ENCODE data around the gene ADAMTS18. TPM values are rescaled to one million over a fixed set of nuclear protein-coding genes. Genes with fewer than 3 reads are reported as not detected.

Gene ADAMTS18, protein sequence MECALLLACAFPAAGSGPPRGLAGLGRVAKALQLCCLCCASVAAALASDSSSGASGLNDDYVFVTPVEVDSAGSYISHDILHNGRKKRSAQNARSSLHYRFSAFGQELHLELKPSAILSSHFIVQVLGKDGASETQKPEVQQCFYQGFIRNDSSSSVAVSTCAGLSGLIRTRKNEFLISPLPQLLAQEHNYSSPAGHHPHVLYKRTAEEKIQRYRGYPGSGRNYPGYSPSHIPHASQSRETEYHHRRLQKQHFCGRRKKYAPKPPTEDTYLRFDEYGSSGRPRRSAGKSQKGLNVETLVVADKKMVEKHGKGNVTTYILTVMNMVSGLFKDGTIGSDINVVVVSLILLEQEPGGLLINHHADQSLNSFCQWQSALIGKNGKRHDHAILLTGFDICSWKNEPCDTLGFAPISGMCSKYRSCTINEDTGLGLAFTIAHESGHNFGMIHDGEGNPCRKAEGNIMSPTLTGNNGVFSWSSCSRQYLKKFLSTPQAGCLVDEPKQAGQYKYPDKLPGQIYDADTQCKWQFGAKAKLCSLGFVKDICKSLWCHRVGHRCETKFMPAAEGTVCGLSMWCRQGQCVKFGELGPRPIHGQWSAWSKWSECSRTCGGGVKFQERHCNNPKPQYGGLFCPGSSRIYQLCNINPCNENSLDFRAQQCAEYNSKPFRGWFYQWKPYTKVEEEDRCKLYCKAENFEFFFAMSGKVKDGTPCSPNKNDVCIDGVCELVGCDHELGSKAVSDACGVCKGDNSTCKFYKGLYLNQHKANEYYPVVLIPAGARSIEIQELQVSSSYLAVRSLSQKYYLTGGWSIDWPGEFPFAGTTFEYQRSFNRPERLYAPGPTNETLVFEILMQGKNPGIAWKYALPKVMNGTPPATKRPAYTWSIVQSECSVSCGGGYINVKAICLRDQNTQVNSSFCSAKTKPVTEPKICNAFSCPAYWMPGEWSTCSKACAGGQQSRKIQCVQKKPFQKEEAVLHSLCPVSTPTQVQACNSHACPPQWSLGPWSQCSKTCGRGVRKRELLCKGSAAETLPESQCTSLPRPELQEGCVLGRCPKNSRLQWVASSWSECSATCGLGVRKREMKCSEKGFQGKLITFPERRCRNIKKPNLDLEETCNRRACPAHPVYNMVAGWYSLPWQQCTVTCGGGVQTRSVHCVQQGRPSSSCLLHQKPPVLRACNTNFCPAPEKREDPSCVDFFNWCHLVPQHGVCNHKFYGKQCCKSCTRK (N-terminal part only)
- total RNA-seq = not detected

DNA sequence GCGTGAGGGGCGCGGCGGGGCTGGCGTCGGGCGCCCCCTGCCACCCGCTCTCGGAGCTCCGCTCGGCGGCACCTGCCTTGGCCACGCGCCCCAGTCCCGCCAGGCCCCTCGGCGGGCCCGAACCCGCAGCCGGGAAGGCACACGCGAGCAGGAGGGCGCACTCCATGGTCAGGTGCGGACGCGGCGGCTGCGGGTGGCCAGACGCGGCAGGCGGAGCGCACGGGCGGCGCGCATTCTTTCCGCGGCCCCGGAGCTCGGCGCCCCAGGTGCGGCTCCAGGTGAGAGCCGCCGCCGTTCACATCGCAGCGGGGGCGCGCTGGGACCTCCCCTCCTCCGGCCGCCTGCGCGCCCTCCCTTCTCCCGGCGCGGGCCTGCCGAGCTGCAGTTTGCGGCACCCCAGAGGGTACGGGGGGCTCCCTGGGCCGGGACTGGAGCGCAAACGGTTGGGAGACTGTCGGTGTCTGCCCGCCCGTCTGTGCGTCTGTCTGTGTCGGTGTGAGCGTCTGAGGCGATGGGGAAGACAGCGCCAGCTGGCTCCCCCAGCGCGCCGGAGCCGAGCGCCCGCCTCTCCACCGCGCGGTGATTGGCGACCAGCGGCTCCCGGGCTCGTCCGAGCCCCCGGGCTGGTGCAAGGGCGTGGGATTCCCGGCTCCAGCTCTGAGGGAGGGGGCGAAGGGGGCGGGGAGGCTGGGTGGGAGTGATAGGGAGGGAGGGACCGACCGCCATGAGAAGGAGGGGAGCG lies at the start of gene ADAMTS18:
TSS of gene ADAMTS18 (minus strand) at position 505 of the 742 bp plus-strand sequence. CDS start at position 166, 339 bp downstream.

Other genes with a start within 250 kb of the ADAMTS18 start
- 10 to 100 TPM; 15.0 to 17.6 TPM for gene MON1B, start 243.8 kb downstream of the ADAMTS18 start, total RNA-seq
- not detected for gene SYCE1L, start 235.6 kb downstream of the ADAMTS18 start, total RNA-seq